ENCODE data around the gene ULBP1.
A peak's percentile ranks its signal among the peaks of the same experiment; 100 is the strongest.
"Not testable (repeated sequence)": the region's sequence is repeated elsewhere in the genome, so short reads cannot be mapped to it uniquely, and the experiment has no call there.

The ULBP1 gene

GRCh38 chr6:149925974-149926777 lies 37.6 kb upstream of the ULBP1 start:
- Histone ChIP-seq H2BK5ac (ENCODE audit: low read length) (no peak overlapping the region), H3K9me3 (replicated peaks in 1 of 2; ENCODE audit: control insufficient read depth in 2 of 2, insufficient read depth in 1 of 2, low read depth in 1 of 2, low read length in 2 of 2) (peaks cover 2 to 5% of the 10 kb centered on the region in 2 donors), H3K4me2 (ENCODE audit: insufficient read depth, low read length, poor library complexity, severe bottlenecking) (peak overlapping the region; percentile 60), H4K8ac (ENCODE audit: low read depth, low read length) (no peak overlapping the region), H3K18ac (ENCODE audit: low read length) (peak overlapping the region; percentile 81), H3K27ac (replicated peaks; ENCODE audit: low read length) (no peak overlapping the region), H3K9ac (ENCODE audit: low read depth, low read length, poor library complexity) (peak overlapping the region; percentile 82), H2AK5ac (ENCODE audit: low read depth, low read length) (no peak overlapping the region), H2BK120ac (ENCODE audit: low read depth, low read length) (peak overlapping the region; percentile 66), H3K79me1 (ENCODE audit: low read depth, low read length) (no peaks in the 10 kb centered on the region), H4K91ac (ENCODE audit: low read depth, low read length, poor library complexity) (no peak overlapping the region), H2AFZ (ENCODE audit: low read length) (peak overlapping the region; percentile 91), H3K36me3 (replicated peaks in 1 of 2; ENCODE audit: control insufficient read depth in 2 of 2, insufficient read depth in 2 of 2, low read length in 2 of 2) (no peaks in the 10 kb centered on the region), H2BK12ac (ENCODE audit: low read length) (no peak overlapping the region), H3K4ac (ENCODE audit: low read length) (no peak overlapping the region), H3K4me1 (ENCODE audit: control insufficient read depth in 2 of 2, insufficient read depth in 1 of 2, low read depth in 1 of 2, low read length in 2 of 2) (peaks cover 5 to 8% of the 10 kb centered on the region in 2 donors), H3K23ac (ENCODE audit: low read depth, low read length, poor library complexity) (peak overlapping the region; percentile 22), H3K27me3 (ENCODE audit: control insufficient read depth in 3 of 3, insufficient read depth in 3 of 3, low read depth in 1 of 3, low read length in 3 of 3) (peaks cover 27 to 66% (median 52%) of the 10 kb centered on the region in 3 experiments), H3K4me3 (ENCODE audit: low read length in 2 of 2) (peak overlapping the region; percentile 49 to 80), H3K14ac (ENCODE audit: low read length) (no peak overlapping the region), H2BK15ac (ENCODE audit: low read length) (peak overlapping the region; percentile 21)
- peak; percentile 70 for DNase-seq (ENCODE audit: low spot score)
- WGBS, 2 donors (ENCODE audit: extremely low coverage in 2 of 2, insufficient read length in 2 of 2, insufficient replicate concordance in 1 of 2): no CpG with 5 or more reads among the region's 31 CpGs

GRCh38 chr6:149927025-149927424 lies 36.7 kb upstream of the ULBP1 start:
- not testable (repeated sequence) for H2BK12ac ChIP-seq (ENCODE audit: low read length); H2BK15ac ChIP-seq (ENCODE audit: low read length); H3K9me3 ChIP-seq (replicated peaks in 1 of 2; ENCODE audit: control insufficient read depth in 2 of 2, insufficient read depth in 1 of 2, low read depth in 1 of 2, low read length in 2 of 2); H3K9ac ChIP-seq (ENCODE audit: low read depth, low read length, poor library complexity); DNase-seq (ENCODE audit: low spot score); H3K23ac ChIP-seq (ENCODE audit: low read depth, low read length, poor library complexity); H3K18ac ChIP-seq (ENCODE audit: low read length); H3K4me1 ChIP-seq (ENCODE audit: control insufficient read depth in 2 of 2, insufficient read depth in 1 of 2, low read depth in 1 of 2, low read length in 2 of 2); H3K27ac ChIP-seq (replicated peaks; ENCODE audit: low read length); H3K36me3 ChIP-seq (replicated peaks in 1 of 2; ENCODE audit: control insufficient read depth in 2 of 2, insufficient read depth in 2 of 2, low read length in 2 of 2); H3K4me2 ChIP-seq (ENCODE audit: insufficient read depth, low read length, poor library complexity, severe bottlenecking); H3K4me3 ChIP-seq (ENCODE audit: low read length in 2 of 2); H2AK5ac ChIP-seq (ENCODE audit: low read depth, low read length); H2AFZ ChIP-seq (ENCODE audit: low read length); H3K14ac ChIP-seq (ENCODE audit: low read length); H3K4ac ChIP-seq (ENCODE audit: low read length); H2BK5ac ChIP-seq (ENCODE audit: low read length); H4K91ac ChIP-seq (ENCODE audit: low read depth, low read length, poor library complexity); H4K8ac ChIP-seq (ENCODE audit: low read depth, low read length); H2BK120ac ChIP-seq (ENCODE audit: low read depth, low read length); H3K79me1 ChIP-seq (ENCODE audit: low read depth, low read length)
- no CpG with 5 or more reads among the region's 4 CpGs for WGBS, 2 donors (ENCODE audit: extremely low coverage in 2 of 2, insufficient read length in 2 of 2, insufficient replicate concordance in 1 of 2)
- H3K27me3 ChIP-seq (ENCODE audit: control insufficient read depth in 3 of 3, insufficient read depth in 3 of 3, low read depth in 1 of 3, low read length in 3 of 3): peaks cover 27 to 61% (median 45%) of the 10 kb centered on the region in 3 experiments

GRCh38 chr6:149929422-149929821 lies 34.3 kb upstream of the ULBP1 start:
- no peak overlapping the region for H3K18ac ChIP-seq (ENCODE audit: low read length)
- no peak overlapping the region for H4K8ac ChIP-seq (ENCODE audit: low read depth, low read length)
- H3K4me1 ChIP-seq (ENCODE audit: control insufficient read depth in 2 of 2, insufficient read depth in 1 of 2, low read depth in 1 of 2, low read length in 2 of 2): peaks cover 2 to 4% of the 10 kb centered on the region in 2 donors
- no CpG with 5 or more reads among the region's 3 CpGs for WGBS, 2 donors (ENCODE audit: extremely low coverage in 2 of 2, insufficient read length in 2 of 2, insufficient replicate concordance in 1 of 2)
- no peak overlapping the region for H3K14ac ChIP-seq (ENCODE audit: low read length)
- H2BK15ac ChIP-seq (ENCODE audit: low read length): no peak overlapping the region
- no peak overlapping the region for H3K4ac ChIP-seq (ENCODE audit: low read length)
- no peak overlapping the region for H3K4me3 ChIP-seq (ENCODE audit: low read length in 2 of 2)
- H2BK120ac ChIP-seq (ENCODE audit: low read depth, low read length): no peak overlapping the region
- peaks cover 13 to 47% (median 28%) of the 10 kb centered on the region in 3 experiments for H3K27me3 ChIP-seq (ENCODE audit: control insufficient read depth in 3 of 3, insufficient read depth in 3 of 3, low read depth in 1 of 3, low read length in 3 of 3)
- H3K4me2 ChIP-seq (ENCODE audit: insufficient read depth, low read length, poor library complexity, severe bottlenecking): no peak overlapping the region
- H2AK5ac ChIP-seq (ENCODE audit: low read depth, low read length): no peak overlapping the region
- H2AFZ ChIP-seq (ENCODE audit: low read length): no peak overlapping the region
- H3K23ac ChIP-seq (ENCODE audit: low read depth, low read length, poor library complexity): no peak overlapping the region
- H3K9me3 ChIP-seq (replicated peaks in 1 of 2; ENCODE audit: control insufficient read depth in 2 of 2, insufficient read depth in 1 of 2, low read depth in 1 of 2, low read length in 2 of 2): peaks cover 0 to under 1% of the 10 kb centered on the region in 2 donors
- H4K91ac ChIP-seq (ENCODE audit: low read depth, low read length, poor library complexity): no peak overlapping the region
- no peak overlapping the region for H2BK5ac ChIP-seq (ENCODE audit: low read length)
- no peak for DNase-seq (ENCODE audit: low spot score)
- no peak overlapping the region for H3K9ac ChIP-seq (ENCODE audit: low read depth, low read length, poor library complexity)
- no peak overlapping the region for H3K27ac ChIP-seq (replicated peaks; ENCODE audit: low read length)
- no peaks in the 10 kb centered on the region for H3K36me3 ChIP-seq (replicated peaks in 1 of 2; ENCODE audit: control insufficient read depth in 2 of 2, insufficient read depth in 2 of 2, low read length in 2 of 2)
- H2BK12ac ChIP-seq (ENCODE audit: low read length): no peak overlapping the region
- H3K79me1 ChIP-seq (ENCODE audit: low read depth, low read length): no peaks in the 10 kb centered on the region

DNA sequence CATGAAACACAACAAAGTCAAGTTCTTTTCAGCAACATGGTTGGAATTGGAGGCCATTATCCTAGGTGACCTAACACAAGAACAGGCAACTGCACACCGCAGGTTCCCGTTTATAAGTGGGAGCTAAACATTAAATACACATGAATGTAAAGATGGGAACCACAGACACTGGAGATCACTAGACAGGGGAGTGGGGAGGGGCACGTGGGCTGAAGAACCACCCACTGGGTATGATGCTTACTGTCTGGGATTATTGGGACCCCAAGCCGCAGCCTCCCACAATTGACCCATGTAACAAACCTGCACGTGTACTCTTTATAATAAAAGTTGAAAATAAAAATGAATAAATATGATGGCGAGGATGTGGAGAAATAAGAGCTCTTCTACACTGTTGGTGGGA lies 32.2 kb upstream of the ULBP1 start:
- H3K18ac ChIP-seq (ENCODE audit: low read length): no peak overlapping the region
- WGBS, 2 donors (ENCODE audit: extremely low coverage in 2 of 2, insufficient read length in 2 of 2, insufficient replicate concordance in 1 of 2): no CpG with 5 or more reads among the region's 6 CpGs
- peaks cover 0 to 2% of the 10 kb centered on the region in 2 donors for H3K9me3 ChIP-seq (replicated peaks in 1 of 2; ENCODE audit: control insufficient read depth in 2 of 2, insufficient read depth in 1 of 2, low read depth in 1 of 2, low read length in 2 of 2)
- no peak overlapping the region for H3K23ac ChIP-seq (ENCODE audit: low read depth, low read length, poor library complexity)
- no peak overlapping the region for H2BK5ac ChIP-seq (ENCODE audit: low read length)
- peaks cover 0 to 55% (median 30%) of the 10 kb centered on the region in 3 experiments for H3K27me3 ChIP-seq (ENCODE audit: control insufficient read depth in 3 of 3, insufficient read depth in 3 of 3, low read depth in 1 of 3, low read length in 3 of 3)
- no peaks in the 10 kb centered on the region for H3K36me3 ChIP-seq (replicated peaks in 1 of 2; ENCODE audit: control insufficient read depth in 2 of 2, insufficient read depth in 2 of 2, low read length in 2 of 2)
- DNase-seq (ENCODE audit: low spot score): no peak
- no peak overlapping the region for H2BK15ac ChIP-seq (ENCODE audit: low read length)
- H3K9ac ChIP-seq (ENCODE audit: low read depth, low read length, poor library complexity): no peak overlapping the region
- no peak overlapping the region for H3K4me2 ChIP-seq (ENCODE audit: insufficient read depth, low read length, poor library complexity, severe bottlenecking)
- no peaks in the 10 kb centered on the region for H3K79me1 ChIP-seq (ENCODE audit: low read depth, low read length)
- no peak overlapping the region for H4K8ac ChIP-seq (ENCODE audit: low read depth, low read length)
- H2AFZ ChIP-seq (ENCODE audit: low read length): no peak overlapping the region
- H3K4me3 ChIP-seq (ENCODE audit: low read length in 2 of 2): no peak overlapping the region
- H4K91ac ChIP-seq (ENCODE audit: low read depth, low read length, poor library complexity): no peak overlapping the region
- no peak overlapping the region for H2AK5ac ChIP-seq (ENCODE audit: low read depth, low read length)
- H3K4ac ChIP-seq (ENCODE audit: low read length): no peak overlapping the region
- no peak overlapping the region for H2BK120ac ChIP-seq (ENCODE audit: low read depth, low read length)
- H3K27ac ChIP-seq (replicated peaks; ENCODE audit: low read length): no peak overlapping the region
- H3K4me1 ChIP-seq (ENCODE audit: control insufficient read depth in 2 of 2, insufficient read depth in 1 of 2, low read depth in 1 of 2, low read length in 2 of 2): no peaks in the 10 kb centered on the region
- no peak overlapping the region for H3K14ac ChIP-seq (ENCODE audit: low read length)
- no peak overlapping the region for H2BK12ac ChIP-seq (ENCODE audit: low read length)

All from neuronal stem cell (in vitro differentiated cells).